Measurements from ENCODE around the gene BUB1B.

BUB1B gene

DNA sequence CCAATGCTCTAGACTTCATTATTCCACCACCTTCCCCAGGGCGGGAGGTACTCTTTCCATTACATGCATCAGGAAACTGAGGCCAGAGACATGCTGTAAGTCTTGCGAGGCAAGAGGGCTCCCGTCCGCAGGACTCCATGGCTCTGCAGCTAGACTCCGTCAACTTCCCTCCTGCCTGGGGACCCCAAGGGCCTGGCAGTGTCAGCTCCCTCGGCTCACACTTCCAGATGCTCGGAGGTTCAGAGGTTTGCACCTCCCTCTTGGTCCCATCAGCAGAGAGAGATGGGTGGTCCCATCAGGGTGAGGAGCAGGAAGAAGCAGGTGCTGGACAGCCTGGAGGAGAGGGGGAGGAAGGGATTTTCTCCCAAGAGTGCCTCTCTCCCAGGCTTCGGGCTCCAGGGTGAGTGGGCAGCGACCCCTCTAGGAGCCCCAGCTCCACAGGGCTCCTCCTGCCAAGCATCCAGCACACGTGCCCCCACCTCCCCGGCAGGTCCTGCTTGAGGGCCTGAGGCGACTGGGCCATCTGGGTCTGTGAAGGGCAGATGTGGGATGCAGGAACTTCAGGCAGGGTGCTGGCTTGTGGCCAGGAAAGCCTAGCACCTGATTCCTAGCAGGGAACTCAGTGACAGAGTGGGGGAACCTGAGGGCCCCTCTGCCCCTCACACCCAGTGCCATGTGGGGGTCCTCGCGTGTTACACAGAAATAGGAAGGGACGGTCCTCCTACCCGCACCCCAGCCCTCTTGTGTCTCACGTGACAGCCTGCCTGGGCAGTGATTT is 87.3 kb downstream of the BUB1B start:
- DNase-seq (ENCODE audit: low read depth): no peak
- TF ChIP-seq, protein P1, sequence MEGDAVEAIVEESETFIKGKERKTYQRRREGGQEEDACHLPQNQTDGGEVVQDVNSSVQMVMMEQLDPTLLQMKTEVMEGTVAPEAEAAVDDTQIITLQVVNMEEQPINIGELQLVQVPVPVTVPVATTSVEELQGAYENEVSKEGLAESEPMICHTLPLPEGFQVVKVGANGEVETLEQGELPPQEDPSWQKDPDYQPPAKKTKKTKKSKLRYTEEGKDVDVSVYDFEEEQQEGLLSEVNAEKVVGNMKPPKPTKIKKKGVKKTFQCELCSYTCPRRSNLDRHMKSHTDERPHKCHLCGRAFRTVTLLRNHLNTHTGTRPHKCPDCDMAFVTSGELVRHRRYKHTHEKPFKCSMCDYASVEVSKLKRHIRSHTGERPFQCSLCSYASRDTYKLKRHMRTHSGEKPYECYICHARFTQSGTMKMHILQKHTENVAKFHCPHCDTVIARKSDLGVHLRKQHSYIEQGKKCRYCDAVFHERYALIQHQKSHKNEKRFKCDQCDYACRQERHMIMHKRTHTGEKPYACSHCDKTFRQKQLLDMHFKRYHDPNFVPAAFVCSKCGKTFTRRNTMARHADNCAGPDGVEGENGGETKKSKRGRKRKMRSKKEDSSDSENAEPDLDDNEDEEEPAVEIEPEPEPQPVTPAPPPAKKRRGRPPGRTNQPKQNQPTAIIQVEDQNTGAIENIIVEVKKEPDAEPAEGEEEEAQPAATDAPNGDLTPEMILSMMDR (IDR thresholded peaks at IDR 0.05; ENCODE audit: insufficient read depth, low read depth, low read length, missing control alignments): no peak
- H3K4me3 ChIP-seq (ENCODE audit: low read length): no peak overlapping the region

DNA sequence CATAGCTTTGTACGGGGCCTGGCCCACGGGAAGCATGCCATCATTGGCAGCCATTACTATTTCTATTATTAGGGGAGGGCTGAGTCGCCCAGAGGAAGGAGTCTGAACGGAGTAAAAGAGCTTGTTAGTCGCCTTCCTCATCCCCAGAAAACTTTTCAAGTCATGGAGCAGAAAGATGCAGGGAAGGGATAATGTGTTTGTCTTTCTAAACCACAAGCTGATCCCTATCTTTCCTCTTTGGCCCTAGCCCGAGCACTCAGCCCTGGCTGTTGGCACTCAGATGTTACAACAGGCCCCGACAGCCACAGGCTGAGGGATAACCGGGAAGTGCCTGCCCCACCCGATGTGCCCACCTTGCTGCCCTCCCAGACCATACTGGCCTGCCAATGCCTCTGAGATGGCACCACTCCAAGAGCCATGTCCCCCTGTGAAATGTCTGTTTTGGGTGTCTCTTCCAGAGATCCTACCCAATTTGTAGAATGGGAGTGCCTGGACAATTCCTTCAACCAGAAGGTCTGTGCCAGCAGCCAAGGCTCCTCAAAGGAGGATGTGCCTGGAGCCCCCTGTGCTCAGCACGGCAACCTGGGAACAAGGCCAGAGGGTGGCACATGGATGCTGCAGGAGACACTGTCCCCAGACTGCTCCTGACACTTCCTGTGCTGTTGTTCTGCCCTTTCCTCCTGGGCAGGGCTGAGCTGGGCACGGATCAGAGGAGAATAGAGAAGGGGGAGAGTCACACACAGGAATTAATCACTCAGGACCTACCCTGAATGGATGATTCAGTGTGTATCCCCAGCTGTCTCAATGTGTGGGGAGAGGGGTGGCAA is 88.8 kb downstream of the BUB1B start:
- DNase-seq (ENCODE audit: low read depth): peak; percentile 71
- TF ChIP-seq, protein P1 (IDR thresholded peaks at IDR 0.05; ENCODE audit: insufficient read depth, low read depth, low read length, missing control alignments): no peak
- no peak overlapping the region for H3K4me3 ChIP-seq (ENCODE audit: low read length)

DNA sequence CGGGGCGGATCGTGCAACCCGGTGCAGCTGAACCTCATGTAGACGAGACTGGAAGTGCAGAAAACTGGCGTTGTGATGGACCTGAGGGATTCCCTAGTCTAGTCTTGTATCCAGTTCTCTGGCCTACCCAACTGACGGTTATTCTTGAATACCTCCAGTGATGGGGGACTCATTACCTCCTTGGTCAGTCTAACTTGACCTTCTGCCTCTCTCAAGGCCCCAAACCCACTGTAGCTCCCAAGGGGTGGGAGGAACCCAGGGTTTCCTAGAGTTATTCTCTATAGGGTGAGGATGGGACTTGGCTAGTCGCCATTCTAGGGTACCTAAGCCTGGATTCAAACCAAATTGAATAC is 89.4 kb downstream of the BUB1B start:
- no peak overlapping the region for H3K4me3 ChIP-seq (ENCODE audit: low read length)
- TF ChIP-seq, protein P1 (IDR thresholded peaks at IDR 0.05; ENCODE audit: insufficient read depth, low read depth, low read length, missing control alignments): no peak

DNA sequence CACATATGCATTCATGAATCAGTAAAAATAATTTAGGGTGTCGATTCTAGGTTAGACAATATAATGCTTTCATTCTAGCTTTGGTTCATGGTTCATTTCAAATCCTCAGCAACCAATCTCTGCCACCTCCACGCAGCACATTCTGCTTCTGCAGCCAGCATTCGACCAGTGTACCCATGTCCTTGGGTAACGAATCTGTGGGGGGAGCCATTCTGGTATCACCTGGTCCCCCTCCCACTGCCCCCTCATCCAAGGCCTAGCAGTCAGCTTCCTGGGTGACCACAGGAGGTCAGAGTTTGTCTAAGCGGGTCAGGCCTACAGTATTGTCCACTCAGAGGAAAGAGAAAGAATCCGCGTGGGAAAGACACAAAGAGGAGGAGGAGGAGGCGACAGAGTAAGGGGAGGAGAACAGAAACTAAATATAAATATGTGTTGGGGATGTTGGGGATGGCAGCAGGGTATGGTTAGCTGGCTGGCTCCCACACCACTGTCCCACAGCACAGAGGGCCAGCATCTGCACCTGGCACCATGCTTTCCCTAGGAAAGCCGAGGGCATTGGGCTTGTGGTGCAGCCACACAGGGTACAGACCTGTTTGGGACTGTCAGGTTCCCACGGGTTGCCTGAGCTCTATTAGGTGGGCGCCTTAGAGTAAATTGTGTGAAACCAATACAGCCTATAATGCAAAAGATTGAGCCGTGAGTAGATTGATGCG is 90.1 kb downstream of the BUB1B start:
- no peak overlapping the region for H3K4me3 ChIP-seq (ENCODE audit: low read length)
- TF ChIP-seq, protein P1 (IDR thresholded peaks at IDR 0.05; ENCODE audit: insufficient read depth, low read depth, low read length, missing control alignments): no peak
- no peak for DNase-seq (ENCODE audit: low read depth)

More for the DNA sequence above, 89.4 kb downstream of the BUB1B start:
- DNase-seq (ENCODE audit: low read depth): no peak

DNA sequence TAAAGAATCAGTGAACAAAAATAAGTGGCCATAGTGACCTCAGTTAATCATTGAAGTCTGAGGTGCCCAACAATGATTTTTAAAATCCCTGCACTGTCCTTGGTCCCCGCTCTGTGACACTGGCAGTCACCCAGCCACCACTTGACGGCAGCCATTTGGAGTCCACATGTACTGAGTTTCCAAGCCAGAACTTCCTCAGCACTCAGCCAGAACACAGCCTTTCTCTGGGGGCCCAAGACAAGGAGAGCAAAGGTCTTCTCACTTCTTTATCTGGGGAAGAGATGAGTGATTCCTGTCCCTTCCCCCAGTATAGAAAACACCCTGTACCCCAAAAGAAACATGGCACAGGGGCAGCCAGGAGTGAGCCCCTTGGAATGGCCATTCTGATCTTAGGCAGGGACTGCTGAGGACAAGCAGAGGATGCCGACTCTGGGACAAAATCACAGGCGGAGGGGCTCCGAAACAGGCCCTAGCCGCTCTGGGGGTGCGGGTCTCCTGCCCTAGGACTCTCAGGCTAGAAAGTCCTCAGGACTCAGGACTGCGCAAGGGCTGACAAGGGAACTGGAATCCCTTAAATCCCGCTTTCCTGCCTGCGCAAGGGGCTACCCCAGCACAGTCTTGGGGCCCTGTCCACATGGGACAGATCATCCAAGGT is 90.7 kb downstream of the BUB1B start:
- H3K4me3 ChIP-seq (ENCODE audit: low read length): no peak overlapping the region
- no peak for DNase-seq (ENCODE audit: low read depth)
- TF ChIP-seq, protein P1 (IDR thresholded peaks at IDR 0.05; ENCODE audit: insufficient read depth, low read depth, low read length, missing control alignments): no peak

DNA sequence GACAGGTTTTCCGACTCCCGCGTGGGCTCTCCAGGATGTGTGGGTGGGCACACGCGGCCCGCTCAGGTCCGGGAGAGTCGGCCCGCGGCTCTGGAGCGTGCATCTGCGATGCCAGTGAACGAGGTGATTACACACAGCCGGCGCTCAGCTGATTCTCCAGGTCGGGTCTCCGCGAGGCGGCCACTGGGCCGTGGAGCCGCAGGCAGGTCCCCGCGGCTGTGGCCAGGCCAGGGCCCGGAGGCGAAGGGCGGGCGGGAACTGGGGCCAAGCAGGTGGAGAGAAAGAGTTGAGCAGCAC is 91.2 kb downstream of the BUB1B start:
- DNase-seq (ENCODE audit: low read depth): no peak
- TF ChIP-seq, protein P1 (IDR thresholded peaks at IDR 0.05; ENCODE audit: insufficient read depth, low read depth, low read length, missing control alignments): no peak
- H3K4me3 ChIP-seq (ENCODE audit: low read length): peak overlapping the region; percentile 52
